T-helper 17 cell (primary cell): ENCODE measurements around the gene HNRNPK. TPM values are rescaled to one million over a fixed set of nuclear protein-coding genes. Genes with fewer than 3 reads are reported as not detected.
A peak's percentile ranks its signal among the peaks of the same experiment; 100 is the strongest.

Source experiments
- ATAC-seq: fragments of 150-1000 bp; cut with Tn5 transposase; 2 replicates; pipeline ENCODE4 v1.10.0; 2021; ENCODE audit warnings: mild to moderate bottlenecking, moderate library complexity
- DNase-seq, 3 donors: peaks; one replicate each; pipeline versions ENCODE4 v3.0.0 to v3.0.0-alpha.2; 2020 to 2021
- H3K9me3 ChIP-seq: one replicate; pipeline ENCODE4 v1.7.0; 2013; ENCODE audit warnings: low read length, mild to moderate bottlenecking; ENCODE audit not compliant: control insufficient read depth, poor library complexity, severe bottlenecking
- H3K27ac Mint-ChIP-seq: one replicate; pipeline ENCODE4 v1.8.0; 2022; ENCODE audit warnings: mild to moderate bottlenecking, moderate library complexity, mixed read lengths
- H3K27me3 Mint-ChIP-seq: one replicate; pipeline ENCODE4 v1.8.0; 2022; ENCODE audit warnings: mixed read lengths
- H3K36me3 Mint-ChIP-seq: one replicate; pipeline ENCODE4 v1.8.0; 2022; ENCODE audit warnings: low read depth, mixed read lengths
- H3K4me1 Mint-ChIP-seq: one replicate; pipeline ENCODE4 v1.8.0; 2022; ENCODE audit warnings: mild to moderate bottlenecking, mixed read lengths
- H3K4me3 Mint-ChIP-seq: one replicate; pipeline ENCODE4 v1.8.0; 2022; ENCODE audit warnings: mild to moderate bottlenecking, moderate library complexity, mixed read lengths
- total RNA-seq, 4 donors: library from RNA in 2 of 4; stranded (reverse) in 2 of 4; gene quantifications; one replicate each; pipeline ENCODE4 v1.2.3 and lab custom pipeline; 2022 to 2026

Gene HNRNPK
- total RNA-seq, 2 donors from 2014 or later, result 612 to 613 TPM

GRCh38 chr9:83936523-83936922 is 43.5 kb downstream of the HNRNPK start:
- Mint-ChIP-seq H3K27ac (no peak overlapping the region), H3K36me3 (peaks cover 2% of the 10 kb centered on the region), H3K27me3 (no peaks in the 10 kb centered on the region), H3K4me3 (no peak overlapping the region), H3K4me1 (peaks cover 11% of the 10 kb centered on the region)
- DNase-seq (no peak), ATAC-seq (no peak)
- H3K9me3 ChIP-seq, result no peaks in the 10 kb centered on the region

GRCh38 chr9:83935276-83935935 is 44.6 kb downstream of the HNRNPK start:
- DNase-seq (no peak), ATAC-seq (no peak)
- H3K9me3 ChIP-seq, result no peaks in the 10 kb centered on the region
- no peak overlapping the region for H3K27ac Mint-ChIP-seq
- H3K27me3 Mint-ChIP-seq, result no peaks in the 10 kb centered on the region
- H3K4me3 Mint-ChIP-seq, result no peak overlapping the region
- H3K36me3 Mint-ChIP-seq, result no peaks in the 10 kb centered on the region
- H3K4me1 Mint-ChIP-seq, result peaks cover 12% of the 10 kb centered on the region

GRCh38 chr9:83934569-83935275 is 45.3 kb downstream of the HNRNPK start:
- no peaks in the 10 kb centered on the region for H3K36me3 Mint-ChIP-seq
- no peaks in the 10 kb centered on the region for H3K27me3 Mint-ChIP-seq
- no peak overlapping the region for H3K4me3 Mint-ChIP-seq
- peaks cover 12% of the 10 kb centered on the region for H3K4me1 Mint-ChIP-seq
- H3K9me3 ChIP-seq, result no peaks in the 10 kb centered on the region
- no peak for ATAC-seq
- no peak overlapping the region for H3K27ac Mint-ChIP-seq
- no peak for DNase-seq

GRCh38 chr9:83933790-83934189 is 46.2 kb downstream of the HNRNPK start:
- DNase-seq (no peak), ATAC-seq (no peak)
- H3K9me3 ChIP-seq, result no peaks in the 10 kb centered on the region
- H3K27ac Mint-ChIP-seq, result no peak overlapping the region
- no peaks in the 10 kb centered on the region for H3K27me3 Mint-ChIP-seq
- H3K4me1 Mint-ChIP-seq, result peaks cover 12% of the 10 kb centered on the region
- H3K4me3 Mint-ChIP-seq, result no peak overlapping the region
- H3K36me3 Mint-ChIP-seq, result no peaks in the 10 kb centered on the region

- H3K9me3 ChIP-seq, result no peaks in the 10 kb centered on the region
- Mint-ChIP-seq H3K27me3 (no peaks in the 10 kb centered on the region), H3K27ac (no peak overlapping the region), H3K36me3 (no peaks in the 10 kb centered on the region), H3K4me3 (no peak overlapping the region), H3K4me1 (peaks cover 12% of the 10 kb centered on the region)
- no peak for ATAC-seq
- no peak for DNase-seq
These were observed 47.2 kb downstream of the HNRNPK start for GRCh38 chr9:83932851-83933250.

- Mint-ChIP-seq H3K27me3 (no peaks in the 10 kb centered on the region), H3K4me3 (no peak overlapping the region), H3K27ac (no peak overlapping the region), H3K4me1 (peaks cover 12% of the 10 kb centered on the region), H3K36me3 (no peaks in the 10 kb centered on the region)
- H3K9me3 ChIP-seq, result no peaks in the 10 kb centered on the region
- DNase-seq, result no peak
- ATAC-seq, result no peak
These were observed 48.0 kb downstream of the HNRNPK start for GRCh38 chr9:83932011-83932410.

GRCh38 chr9:83930881-83931280 is 49.1 kb downstream of the HNRNPK start:
- ATAC-seq, result no peak
- Mint-ChIP-seq H3K4me3 (no peak overlapping the region), H3K27ac (no peak overlapping the region), H3K4me1 (peaks cover 12% of the 10 kb centered on the region), H3K27me3 (no peaks in the 10 kb centered on the region), H3K36me3 (no peaks in the 10 kb centered on the region)
- no peaks in the 10 kb centered on the region for H3K9me3 ChIP-seq
- DNase-seq, result no peak

GRCh38 chr9:83927591-83927990 is 52.4 kb downstream of the HNRNPK start:
- Mint-ChIP-seq H3K36me3 (no peaks in the 10 kb centered on the region), H3K27ac (no peak overlapping the region), H3K4me1 (peaks cover 12% of the 10 kb centered on the region), H3K4me3 (no peak overlapping the region), H3K27me3 (no peaks in the 10 kb centered on the region)
- no peak for ATAC-seq
- DNase-seq, result no peak
- no peaks in the 10 kb centered on the region for H3K9me3 ChIP-seq

DNA sequence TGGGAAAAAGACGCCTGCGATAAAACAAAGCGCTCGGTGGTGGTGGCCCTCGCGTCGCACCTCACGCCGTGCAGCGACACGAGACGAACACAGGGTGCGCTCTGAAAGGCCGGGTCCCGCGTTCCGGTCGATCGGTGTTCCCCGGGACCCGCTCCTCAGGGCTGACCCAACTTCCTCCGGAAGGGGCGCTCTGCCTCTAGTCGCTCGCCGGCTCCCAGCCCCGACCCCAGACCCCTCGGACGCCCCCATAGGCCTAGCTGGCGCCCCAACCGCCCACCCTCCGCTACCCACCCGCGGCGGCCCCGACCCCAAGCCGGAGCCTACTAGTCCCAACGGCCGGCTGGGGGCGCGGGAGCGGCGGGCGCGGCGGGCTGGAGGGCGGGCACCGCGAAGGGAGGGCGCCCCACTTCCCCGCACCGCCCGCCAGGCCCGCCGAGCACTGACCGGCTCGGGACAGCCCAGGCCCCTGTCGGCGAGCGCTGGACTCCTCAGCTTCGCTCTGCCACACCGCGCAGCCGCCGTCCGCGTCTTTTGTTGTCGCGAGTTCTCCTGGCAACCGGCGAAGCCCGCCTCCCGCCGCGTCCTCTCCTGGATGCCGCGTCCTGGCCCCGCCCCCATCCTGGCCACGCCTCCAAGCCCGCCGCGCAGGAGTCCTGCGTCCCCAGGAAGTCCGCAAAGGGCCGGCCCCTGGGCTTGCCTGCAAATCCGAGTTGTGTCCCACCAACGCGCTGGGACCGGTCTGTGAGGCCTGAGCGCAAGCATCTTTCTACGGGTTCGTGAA is 58.9 kb downstream of the HNRNPK start, which contains the start of gene KIF27:
Gene KIF27, minus strand, starts transcription at position 506 of the 781 bp plus-strand sequence. CDS start 5,841 bp downstream, outside the sequence.
- ATAC-seq, result peak; percentile 89

GRCh38 chr9:83920469-83920926 is 59.5 kb downstream of the HNRNPK start:
- H3K27ac Mint-ChIP-seq, result peak overlapping the region; percentile 93
- DNase-seq, result no peak
- ATAC-seq, result peak; percentile 52
- no peaks in the 10 kb centered on the region for H3K36me3 Mint-ChIP-seq
- H3K4me1 Mint-ChIP-seq, result peaks cover 13% of the 10 kb centered on the region
- H3K9me3 ChIP-seq, result no peaks in the 10 kb centered on the region
- H3K4me3 Mint-ChIP-seq, result peak overlapping the region; percentile 91
- no peaks in the 10 kb centered on the region for H3K27me3 Mint-ChIP-seq

More for the DNA sequence above, 58.9 kb downstream of the HNRNPK start, which contains the start of gene KIF27:
- H3K9me3 ChIP-seq, result no peaks in the 10 kb centered on the region
- Mint-ChIP-seq H3K27ac (peak within 1 kb of the TSS; percentile 93), H3K4me1 (peaks cover 13% of the 10 kb centered on the region), H3K4me3 (peak within 1 kb of the TSS; percentile 91), H3K27me3 (no peaks in the 10 kb centered on the region), H3K36me3 (no peaks in the 10 kb centered on the region)
- peak; percentile 90 to 96 (median 93) for DNase-seq

- Mint-ChIP-seq H3K27me3 (no peaks in the 10 kb centered on the region), H3K4me1 (peaks cover 13% of the 10 kb centered on the region), H3K27ac (no peak overlapping the region), H3K4me3 (no peak overlapping the region), H3K36me3 (no peaks in the 10 kb centered on the region)
- H3K9me3 ChIP-seq, result no peaks in the 10 kb centered on the region
- DNase-seq (no peak), ATAC-seq (no peak)
These were observed 60.9 kb downstream of the HNRNPK start for GRCh38 chr9:83919111-83919510.
